AG20443 (cell line): ENCODE measurements around the gene TMED7.

Source experiments
- DNase-seq: peaks from one replicate; pipeline ENCODE4 v3.0.0; 2012; ENCODE audit warnings: low spot score, mixed read lengths

TMED7 gene

DNA sequence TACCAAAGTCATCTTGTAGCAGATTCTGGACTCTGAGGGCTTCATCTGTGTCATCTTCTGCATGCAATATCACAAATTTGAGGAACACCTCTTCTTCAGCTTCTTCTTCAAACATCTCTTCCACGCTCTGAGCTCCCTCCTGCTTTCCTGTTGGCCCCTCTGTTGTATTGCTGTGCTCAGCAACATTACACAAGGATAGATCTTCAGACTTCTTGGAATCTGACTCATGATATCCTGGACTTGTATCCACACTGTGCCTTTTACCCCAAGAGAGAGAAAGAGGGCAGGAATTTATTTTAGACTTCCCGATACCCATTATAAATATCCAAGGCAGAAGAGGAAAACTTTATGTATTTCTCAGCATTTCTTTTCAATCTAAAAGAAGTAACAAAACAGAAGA is 44.9 kb downstream of the TMED7 start:
- no peak for DNase-seq

DNA sequence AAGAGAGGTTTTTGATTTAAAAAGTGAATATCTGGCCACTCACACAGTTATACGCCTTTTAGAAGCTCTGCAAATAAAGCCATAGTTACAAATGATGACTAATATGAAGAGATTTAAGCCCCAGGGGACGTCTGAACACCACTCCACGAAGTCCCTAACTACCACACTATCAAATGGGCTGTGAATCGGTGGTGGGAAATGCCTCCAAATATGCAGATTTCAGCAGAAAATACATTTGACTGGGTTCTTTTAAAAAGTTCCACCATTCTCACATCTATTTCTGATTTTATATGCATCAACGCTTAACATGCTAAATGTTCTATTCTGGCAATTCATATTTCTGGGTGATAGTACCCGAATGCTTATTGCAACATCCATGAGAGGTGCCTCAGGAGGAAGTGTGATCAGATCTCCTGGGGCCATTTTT is 46.1 kb downstream of the TMED7 start:
- no peak for DNase-seq

DNA sequence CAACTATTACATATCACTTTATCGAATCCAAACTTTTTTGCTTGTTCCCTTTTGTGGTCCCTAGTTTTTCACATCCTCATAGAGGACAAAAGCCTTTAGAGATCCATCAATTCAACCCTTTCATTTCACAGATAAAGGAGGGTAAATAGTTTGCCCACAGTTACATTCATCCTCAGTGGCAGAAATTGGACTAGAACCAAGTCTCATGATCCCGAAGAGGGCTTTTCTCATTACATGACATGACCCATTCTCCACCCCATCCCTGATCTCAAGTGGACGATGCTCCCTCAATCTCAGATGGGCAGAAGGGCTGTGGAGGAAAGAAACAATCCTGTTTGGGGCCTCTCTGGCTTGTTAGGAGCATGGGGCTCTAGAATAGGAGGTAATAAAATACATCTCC is 46.6 kb downstream of the TMED7 start:
- DNase-seq = no peak

DNA sequence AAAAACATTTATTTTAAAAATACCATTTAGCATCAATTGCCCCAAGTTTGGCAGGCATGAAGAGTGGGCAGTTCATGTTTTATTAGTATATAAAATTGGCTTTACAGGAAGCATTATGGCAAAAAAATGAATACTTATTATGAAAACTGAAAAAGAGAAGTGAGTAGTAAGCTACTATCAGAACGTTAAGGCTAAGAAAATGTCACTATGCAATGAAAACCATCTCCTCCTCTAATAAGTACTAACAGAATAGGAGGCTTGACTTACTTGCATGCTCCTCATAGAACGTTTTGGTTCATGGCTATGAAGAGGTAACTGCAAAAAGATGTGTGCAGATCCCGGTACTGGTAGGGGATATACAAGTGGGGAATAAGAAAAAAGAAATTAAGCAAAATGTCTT is 47.2 kb downstream of the TMED7 start:
- DNase-seq = no peak

DNA sequence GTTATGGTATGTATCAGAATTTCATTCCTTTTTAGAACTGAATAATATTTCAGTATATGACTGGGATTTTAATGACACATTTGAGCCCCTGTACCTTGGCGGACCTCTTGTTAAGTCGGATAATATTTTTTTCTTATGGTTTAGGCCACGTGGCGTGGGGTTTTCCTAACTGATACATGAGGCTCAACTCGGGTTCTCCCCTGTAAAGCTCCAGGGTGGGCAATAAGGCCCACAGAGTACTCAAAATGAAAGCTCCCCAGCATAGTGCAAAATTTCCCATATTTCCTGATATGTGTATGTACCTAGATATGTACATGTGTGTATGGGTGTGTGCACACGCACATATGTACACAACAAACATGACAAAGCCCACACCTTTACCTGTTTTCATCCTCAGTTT is 48.1 kb downstream of the TMED7 start:
- no peak for DNase-seq

DNA sequence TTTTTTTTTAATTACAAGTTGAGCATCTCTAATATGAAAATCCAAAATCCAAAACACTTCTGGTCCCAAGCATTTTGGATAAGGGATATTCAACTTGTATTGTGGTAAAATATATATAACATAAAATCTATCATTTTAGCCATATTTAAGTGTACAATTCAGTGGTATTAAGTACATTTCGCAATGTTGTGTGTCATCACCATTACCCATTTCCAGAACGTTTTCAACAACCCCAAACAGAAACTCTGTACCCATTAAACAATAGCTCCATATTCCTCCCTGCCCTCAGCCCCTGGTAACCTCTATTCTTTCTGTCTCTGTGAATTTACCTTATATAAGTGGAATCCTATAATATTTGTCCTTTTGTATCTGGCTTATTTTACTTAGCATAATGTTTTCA is 48.5 kb downstream of the TMED7 start:
- no peak for DNase-seq

DNA sequence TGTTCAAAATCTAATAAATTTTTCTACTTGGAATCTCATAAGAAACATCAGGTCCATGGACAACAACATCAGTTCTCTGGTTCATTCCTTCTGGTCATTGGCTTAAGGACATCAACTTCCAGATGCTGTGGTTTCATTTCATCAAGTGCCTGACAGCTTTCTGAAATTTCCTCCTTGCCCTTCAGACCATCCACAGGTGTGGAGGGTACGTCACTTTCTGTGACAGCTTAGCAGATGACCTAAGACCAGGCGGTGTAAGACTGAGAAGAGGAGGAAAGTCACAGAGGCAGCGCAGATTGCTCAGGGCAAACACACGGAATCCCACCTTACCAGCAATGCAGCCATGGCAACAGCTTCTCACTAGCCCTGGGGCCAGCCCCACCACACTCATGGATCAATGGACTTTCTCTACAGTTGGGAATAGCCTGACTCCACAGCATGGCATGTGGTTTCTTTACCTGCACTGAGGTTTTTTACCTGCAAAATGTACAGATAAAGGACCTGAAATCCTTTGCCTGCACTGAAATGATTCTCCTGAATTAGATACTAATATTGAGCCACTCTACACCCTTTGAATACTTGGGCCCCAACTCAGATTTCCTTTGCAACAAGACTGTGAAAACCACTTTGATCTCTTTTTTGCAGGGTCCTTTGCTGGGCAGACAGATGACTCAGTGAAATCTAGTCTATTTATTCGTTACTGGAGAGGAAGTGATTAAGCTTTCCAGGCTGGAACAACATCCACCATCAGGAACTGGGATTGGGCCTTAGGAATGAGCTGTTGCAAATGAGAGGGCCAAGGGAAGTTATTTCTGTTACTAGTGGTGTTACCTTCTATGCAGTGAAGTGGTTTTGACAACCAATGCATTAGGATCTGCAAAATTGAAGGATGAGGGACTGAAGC is 50.4 kb downstream of the TMED7 start:
- peak; percentile 44 for DNase-seq

DNA sequence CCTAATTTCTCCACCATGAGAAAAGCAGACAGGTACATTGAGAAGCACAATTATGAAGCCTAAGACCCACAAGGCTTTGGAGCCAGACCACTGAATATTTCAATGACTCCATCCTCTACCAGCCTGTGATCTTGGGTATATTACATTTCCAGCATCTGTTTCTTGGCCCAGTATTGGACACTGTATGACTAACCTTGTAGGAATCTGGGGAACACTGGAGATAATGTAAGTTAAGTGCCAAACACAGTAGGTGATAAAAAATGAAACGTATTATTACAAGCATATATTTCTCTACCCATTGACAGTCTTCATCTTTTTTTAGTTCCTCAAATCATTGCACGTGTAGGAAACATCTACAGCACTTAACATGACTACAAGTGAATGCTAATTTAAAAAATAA is 52.7 kb downstream of the TMED7 start:
- DNase-seq = peak; percentile 21

DNA sequence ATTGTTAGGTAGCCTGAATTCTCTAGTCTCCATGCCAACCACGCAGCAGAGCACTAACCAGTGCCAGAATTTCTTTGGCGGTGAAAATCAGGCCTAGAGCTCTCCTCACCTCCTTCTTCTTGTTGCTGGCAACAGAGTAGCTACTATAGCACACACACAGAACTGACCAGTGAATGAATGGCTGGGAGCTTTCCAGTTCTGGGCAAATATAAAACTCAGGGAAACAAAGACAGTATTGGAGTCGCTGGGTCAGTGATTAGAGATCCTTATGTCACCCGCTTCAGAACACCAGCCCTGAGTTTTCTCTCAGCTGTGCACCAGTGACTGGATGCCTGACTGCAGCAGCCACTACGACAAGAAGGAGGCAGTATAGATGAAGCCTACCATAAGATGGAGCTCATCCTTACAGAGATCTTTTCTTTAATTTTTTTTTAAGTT is 54.4 kb downstream of the TMED7 start:
- DNase-seq = no peak

DNA sequence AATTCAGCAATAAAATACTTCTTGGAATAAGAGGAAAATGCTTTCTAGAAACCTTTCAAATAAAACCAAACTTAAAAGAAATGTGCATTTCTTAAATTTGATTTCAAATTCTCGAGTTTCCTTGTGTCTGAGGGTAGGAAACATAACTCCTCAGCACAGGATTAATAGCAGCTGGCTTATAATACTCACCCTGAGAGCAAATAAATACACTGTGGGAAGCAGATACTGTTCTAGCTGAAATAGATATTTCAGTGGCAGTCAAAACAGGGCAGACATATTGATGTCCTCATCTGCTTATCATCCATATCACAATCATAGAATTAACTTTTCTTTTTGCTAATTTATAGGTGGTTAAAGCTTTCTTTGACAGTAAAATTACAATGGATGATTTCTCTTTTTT is 57.2 kb downstream of the TMED7 start:
- no peak for DNase-seq

DNA sequence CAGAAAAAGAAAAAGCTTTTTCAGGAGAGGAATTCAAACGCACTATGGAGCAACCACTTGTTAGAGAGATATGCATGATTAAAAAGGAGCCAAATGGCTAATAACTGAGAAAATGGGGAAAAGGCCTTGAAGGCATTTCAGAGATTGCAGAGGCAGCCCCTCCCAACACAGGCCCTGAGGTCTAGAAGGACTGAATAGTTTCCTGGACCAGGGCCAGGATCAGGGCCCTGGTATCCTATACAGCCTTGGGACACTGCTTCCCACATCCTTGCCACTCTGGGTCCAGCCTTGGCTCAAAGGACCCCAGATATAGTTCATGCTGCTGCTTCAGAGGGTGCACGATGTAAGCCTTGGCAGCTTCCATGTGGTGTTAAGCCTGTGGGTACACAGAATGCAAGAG is 60.6 kb downstream of the TMED7 start:
- DNase-seq = no peak
